GM12892 (cell line): ENCODE data around the gene TMEM255B.
"Not testable (repeated sequence)": the region's sequence is repeated elsewhere in the genome, so short reads cannot be mapped to it uniquely, and the experiment has no call there.

Source experiments
- POLR2A ChIP-seq: IDR thresholded peaks from 2 replicates; pipeline ENCODE4 v1.6.1; 2011; ENCODE audit warnings: low read depth, low read length, control low read depth
- POLR2AphosphoS5 ChIP-seq: IDR thresholded peaks from 2 replicates; pipeline ENCODE4 v1.6.1; 2011; ENCODE audit warnings: low read depth, low read length, control low read depth
- TAF1 ChIP-seq: IDR thresholded peaks from 2 replicates; pipeline ENCODE4 v1.6.1; 2011; ENCODE audit warnings: low read depth, mild to moderate bottlenecking, control low read depth, low read length, borderline replicate concordance

- not testable (repeated sequence) for TF ChIP-seq POLR2AphosphoS5, POLR2A, TAF1
These were observed 32.8 kb upstream of the TMEM255B start for GRCh38 chr13:113726106-113726821.
